ENCODE results near the gene TXNRD2. TPM values are rescaled to one million over a fixed set of nuclear protein-coding genes. Genes with fewer than 3 reads are reported as not detected.

TXNRD2 gene
- total RNA-seq, 1 donor from 2014 or later: 22.2 TPM

- no peaks in the 10 kb centered on the region for H3K27me3 Mint-ChIP-seq (ENCODE audit: low read depth)
- no peaks in the 10 kb centered on the region for H3K9me3 Mint-ChIP-seq
- no peak for DNase-seq (ENCODE audit: low read depth, low spot score)
- TF ChIP-seq CTCF (conservative IDR thresholded peaks at IDR 0.05): no peak
- peak overlapping the region; percentile 69 for H3K4me3 Mint-ChIP-seq
- H3K4me1 Mint-ChIP-seq: peaks cover 22% of the 10 kb centered on the region
- peaks cover 4% of the 10 kb centered on the region for H3K36me3 Mint-ChIP-seq (ENCODE audit: low read depth)
- H3K27ac Mint-ChIP-seq (ENCODE audit: unreplicated experiment): peak overlapping the region; percentile 75
Measured at GRCh38 chr22:19849835-19850762, 91.5 kb downstream of the TXNRD2 start.

- H3K4me1 Mint-ChIP-seq: peaks cover 16% of the 10 kb centered on the region
- no peak for TF ChIP-seq CTCF (conservative IDR thresholded peaks at IDR 0.05)
- DNase-seq (ENCODE audit: low read depth, low spot score): no peak
- no peak overlapping the region for H3K27ac Mint-ChIP-seq (ENCODE audit: unreplicated experiment)
- no peaks in the 10 kb centered on the region for H3K9me3 Mint-ChIP-seq
- no peaks in the 10 kb centered on the region for H3K27me3 Mint-ChIP-seq (ENCODE audit: low read depth)
- peak overlapping the region; percentile 23 for H3K4me3 Mint-ChIP-seq
- peaks cover 4% of the 10 kb centered on the region for H3K36me3 Mint-ChIP-seq (ENCODE audit: low read depth)
Measured at GRCh38 chr22:19848298-19849224, 93.1 kb downstream of the TXNRD2 start.

DNA sequence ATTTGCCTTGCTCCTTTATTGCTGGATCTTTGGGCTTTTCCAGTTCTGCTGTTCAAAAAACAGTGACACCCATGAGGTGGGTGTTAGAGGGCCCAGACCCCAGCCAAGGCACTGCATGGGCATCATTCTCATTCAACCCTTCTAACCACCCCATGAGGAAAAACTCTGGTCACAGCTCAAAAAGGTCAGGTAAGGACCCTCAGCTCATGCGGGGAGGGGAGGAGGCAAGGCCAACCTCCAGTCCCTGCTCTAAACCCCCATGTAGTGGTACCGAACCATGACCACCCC is 94.3 kb downstream of the TXNRD2 start:
- no peak for TF ChIP-seq CTCF (conservative IDR thresholded peaks at IDR 0.05)
- H3K9me3 Mint-ChIP-seq: no peaks in the 10 kb centered on the region
- H3K36me3 Mint-ChIP-seq (ENCODE audit: low read depth): peaks cover 4% of the 10 kb centered on the region
- no peak for DNase-seq (ENCODE audit: low read depth, low spot score)
- H3K4me3 Mint-ChIP-seq: no peak overlapping the region
- no peak overlapping the region for H3K27ac Mint-ChIP-seq (ENCODE audit: unreplicated experiment)
- no peaks in the 10 kb centered on the region for H3K27me3 Mint-ChIP-seq (ENCODE audit: low read depth)
- peaks cover 3% of the 10 kb centered on the region for H3K4me1 Mint-ChIP-seq

DNA sequence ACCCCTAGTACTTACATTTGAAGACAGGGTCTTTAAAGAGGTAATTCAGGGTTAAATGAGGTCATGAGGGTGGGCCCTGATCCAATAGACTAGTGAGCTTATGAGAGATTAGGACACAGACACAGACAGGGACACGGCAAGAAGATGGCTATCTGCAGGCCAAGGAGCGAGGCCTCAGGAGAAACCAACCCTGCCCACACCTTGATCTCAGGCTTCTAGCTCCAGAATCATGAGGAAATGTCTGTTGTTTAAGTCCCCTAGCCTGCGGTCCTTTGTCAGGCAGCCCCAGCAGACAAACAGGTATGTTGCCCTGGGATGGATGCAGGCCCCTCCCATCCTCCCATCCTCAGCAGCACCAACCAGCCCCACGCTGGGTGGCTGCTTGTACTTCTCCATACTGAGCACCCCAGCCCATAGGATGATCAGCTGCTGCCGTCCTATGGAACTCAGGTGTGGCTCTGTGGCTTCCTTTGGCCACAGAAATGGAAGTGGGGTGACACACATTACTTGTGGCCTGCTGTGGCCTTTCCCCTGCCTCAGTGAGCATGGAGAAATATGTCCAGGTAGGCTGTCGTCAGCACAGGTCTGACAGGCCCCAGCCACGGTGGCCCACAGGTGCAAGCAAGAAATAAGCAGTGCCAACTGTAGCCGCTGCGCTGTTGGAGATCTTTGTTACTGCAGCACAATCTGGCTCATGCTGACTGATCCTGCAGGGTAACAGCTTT is 94.8 kb downstream of the TXNRD2 start:
- Mint-ChIP-seq H3K4me1 (no peaks in the 10 kb centered on the region), H3K4me3 (no peak overlapping the region), H3K9me3 (no peaks in the 10 kb centered on the region), H3K36me3 (ENCODE audit: low read depth) (peaks cover 4% of the 10 kb centered on the region), H3K27me3 (ENCODE audit: low read depth) (no peaks in the 10 kb centered on the region), H3K27ac (ENCODE audit: unreplicated experiment) (no peak overlapping the region)
- TF ChIP-seq CTCF (conservative IDR thresholded peaks at IDR 0.05): no peak
- no peak for DNase-seq (ENCODE audit: low read depth, low spot score)

DNA sequence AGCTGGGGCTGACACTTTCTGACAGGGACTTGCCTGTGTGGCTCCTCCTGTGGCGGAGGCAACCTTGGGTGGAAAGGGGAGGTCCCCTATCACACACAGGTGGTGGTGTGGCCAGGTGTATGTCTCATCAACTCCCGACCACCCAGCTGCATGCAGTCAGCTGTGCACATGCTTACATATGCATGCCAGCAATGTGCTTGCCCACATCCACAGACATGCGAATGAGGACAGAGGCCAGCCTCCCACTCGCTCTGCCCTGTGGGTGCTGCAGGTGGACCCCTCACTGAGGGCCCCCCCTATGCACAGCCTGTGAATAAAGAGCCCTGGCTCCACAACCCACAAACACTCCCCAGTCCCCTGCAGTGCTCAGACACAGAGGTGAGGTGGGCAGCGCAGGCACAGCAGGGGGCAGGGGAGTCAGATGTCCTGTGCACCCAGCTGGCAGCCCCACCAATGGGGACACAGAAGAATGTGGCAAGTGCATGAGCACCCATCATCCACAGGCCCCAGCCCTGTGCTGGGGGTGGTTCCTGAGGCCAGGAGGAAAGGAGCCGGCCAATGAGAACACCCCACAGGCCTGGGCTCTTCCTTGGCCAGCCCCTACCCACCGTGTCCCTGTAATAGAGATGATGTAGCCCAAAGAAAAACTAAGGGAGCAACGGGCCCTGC is 96.4 kb downstream of the TXNRD2 start:
- H3K27me3 Mint-ChIP-seq (ENCODE audit: low read depth): no peaks in the 10 kb centered on the region
- no peak for DNase-seq (ENCODE audit: low read depth, low spot score)
- no peak overlapping the region for H3K27ac Mint-ChIP-seq (ENCODE audit: unreplicated experiment)

More for the DNA sequence above, 96.4 kb downstream of the TXNRD2 start:
- Mint-ChIP-seq H3K9me3 (no peaks in the 10 kb centered on the region), H3K4me3 (peak overlapping the region; percentile 32), H3K4me1 (no peaks in the 10 kb centered on the region), H3K36me3 (ENCODE audit: low read depth) (peaks cover 4% of the 10 kb centered on the region)
- no peak for TF ChIP-seq CTCF (conservative IDR thresholded peaks at IDR 0.05)
